Activated T-cell treated with anti-CD3 and anti-CD28 coated beads for 4 hours (primary cell): ENCODE data around the gene C19orf85.

Experiments used
- DNase-seq: peaks from one replicate; pipeline ENCODE4 v3.0.0-alpha.2; 2020

C19orf85 gene

DNA sequence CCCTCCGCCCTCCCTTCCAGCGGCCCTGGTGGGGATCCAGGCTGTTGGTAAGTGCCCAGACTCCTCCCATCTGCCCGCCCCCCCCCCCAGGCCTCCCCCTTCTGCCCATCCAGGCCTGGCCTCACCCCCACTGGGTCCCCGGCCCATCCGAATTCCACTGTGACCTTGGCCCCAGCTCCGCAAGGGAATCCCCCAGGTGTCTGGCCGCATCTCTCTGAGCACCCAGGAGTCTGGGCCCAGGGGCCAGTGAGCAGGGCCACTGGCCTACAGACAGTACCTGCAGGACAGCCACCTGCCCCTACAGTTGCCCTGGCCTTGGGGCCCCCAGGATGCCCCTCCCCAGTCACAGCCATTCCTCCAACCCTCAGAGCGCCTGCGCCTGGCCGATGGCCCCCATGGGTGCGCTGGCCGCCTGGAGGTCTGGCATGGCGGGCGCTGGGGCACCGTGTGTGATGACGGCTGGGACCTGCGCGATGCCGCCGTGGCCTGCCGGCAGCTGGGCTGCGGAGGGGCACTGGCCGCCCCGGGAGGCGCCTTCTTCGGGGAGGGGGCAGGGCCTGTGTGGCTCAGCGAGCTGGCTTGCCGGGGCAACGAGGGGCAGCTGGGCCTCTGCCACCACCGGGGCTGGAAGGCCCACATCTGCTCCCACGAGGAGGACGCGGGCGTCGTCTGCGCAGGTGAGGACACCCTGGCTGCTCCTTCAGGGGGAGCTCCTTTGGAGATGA lies 24.6 kb upstream of the C19orf85 start:
- no peak for DNase-seq

DNA sequence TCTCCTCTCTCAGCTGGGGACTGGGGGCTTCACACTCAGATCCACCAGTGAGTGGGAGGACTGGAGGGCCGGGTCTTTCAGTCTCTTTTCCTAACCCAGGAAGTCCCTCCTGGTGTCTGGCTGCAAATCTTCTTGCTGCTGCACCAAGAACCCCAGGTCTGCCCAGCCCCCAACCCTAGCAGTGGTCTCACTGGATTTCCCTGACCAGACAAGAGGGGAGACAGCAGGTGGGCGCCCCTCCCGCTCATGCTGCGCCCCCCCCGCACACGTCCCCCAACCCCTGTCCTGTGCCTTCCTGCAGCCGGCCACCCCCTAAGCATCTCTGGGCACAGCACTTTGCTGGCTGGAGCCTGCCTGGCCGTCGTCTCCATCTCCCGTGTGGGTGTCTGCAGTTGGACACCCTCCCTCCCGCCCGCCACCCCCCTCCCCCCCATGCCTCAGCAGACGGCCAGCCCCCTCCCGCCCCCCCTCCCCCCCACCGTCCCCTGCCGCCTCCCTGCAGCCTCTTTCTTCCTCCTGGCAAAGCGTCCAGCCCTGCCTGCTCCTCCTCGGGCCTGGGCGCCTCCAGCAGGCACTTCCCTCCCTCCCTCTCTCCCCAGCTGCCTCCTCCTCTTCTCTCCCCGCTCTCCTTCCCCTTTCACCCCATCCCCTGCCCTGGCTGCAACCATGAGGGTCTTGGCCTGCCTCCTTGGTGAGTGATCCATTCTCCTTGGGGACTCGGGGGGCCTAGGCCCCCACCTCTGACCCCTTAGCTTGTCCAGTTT lies 23.6 kb upstream of the C19orf85 start, which contains the start of gene SSC5D:
SSC5D (plus strand) TSS at position 513 of the 764 bp plus-strand sequence; CDS start at position 667, 154 bp downstream.
- no peak for DNase-seq

DNA sequence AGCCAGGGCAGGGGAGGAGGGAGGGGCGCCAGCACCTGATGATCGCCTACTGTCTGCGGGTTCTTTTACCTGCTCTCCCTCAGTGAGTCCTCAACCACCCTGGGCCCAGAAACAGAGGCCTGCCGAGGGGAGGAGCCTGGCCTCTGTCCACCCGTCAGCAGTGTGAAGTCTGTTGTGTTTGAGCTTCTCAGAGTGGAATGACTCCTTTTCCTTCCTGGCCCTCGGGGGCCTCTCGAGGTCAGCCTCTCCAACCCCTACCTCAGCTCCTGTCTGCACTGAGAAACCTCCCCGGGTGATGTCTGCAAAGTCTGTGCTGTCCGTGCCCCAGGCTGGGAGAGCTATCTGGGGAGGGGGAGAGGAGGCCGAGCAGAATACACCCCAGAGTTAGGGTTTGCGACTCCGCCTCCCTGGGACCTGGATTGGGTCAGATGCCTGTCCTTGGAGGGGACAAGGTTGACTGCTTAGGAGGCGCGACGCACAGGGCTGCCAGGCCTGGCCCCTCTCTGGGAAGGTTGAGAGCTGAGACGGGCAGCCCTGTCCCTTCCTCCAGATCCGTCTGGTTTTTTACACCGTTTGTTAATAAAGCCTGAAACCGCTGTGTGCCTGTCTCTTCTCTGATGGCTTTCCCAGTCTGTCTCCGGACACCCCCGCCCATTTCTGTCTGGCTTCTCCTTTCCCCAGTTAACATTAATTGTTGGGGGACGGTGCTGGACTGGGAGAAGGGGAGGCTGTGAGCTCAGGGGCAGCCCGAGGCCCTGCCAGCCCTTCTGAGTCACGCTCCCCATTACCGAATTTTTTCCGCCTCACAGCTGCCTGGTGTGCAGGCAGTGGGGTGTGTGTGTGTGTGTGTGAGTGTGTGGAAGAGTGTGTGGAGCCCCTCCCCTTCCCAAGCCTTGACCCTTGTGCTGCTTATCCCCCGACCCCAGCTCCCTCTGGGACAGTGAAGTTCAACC lies 22.7 kb upstream of the C19orf85 start:
- DNase-seq, result peak; percentile 61

DNA sequence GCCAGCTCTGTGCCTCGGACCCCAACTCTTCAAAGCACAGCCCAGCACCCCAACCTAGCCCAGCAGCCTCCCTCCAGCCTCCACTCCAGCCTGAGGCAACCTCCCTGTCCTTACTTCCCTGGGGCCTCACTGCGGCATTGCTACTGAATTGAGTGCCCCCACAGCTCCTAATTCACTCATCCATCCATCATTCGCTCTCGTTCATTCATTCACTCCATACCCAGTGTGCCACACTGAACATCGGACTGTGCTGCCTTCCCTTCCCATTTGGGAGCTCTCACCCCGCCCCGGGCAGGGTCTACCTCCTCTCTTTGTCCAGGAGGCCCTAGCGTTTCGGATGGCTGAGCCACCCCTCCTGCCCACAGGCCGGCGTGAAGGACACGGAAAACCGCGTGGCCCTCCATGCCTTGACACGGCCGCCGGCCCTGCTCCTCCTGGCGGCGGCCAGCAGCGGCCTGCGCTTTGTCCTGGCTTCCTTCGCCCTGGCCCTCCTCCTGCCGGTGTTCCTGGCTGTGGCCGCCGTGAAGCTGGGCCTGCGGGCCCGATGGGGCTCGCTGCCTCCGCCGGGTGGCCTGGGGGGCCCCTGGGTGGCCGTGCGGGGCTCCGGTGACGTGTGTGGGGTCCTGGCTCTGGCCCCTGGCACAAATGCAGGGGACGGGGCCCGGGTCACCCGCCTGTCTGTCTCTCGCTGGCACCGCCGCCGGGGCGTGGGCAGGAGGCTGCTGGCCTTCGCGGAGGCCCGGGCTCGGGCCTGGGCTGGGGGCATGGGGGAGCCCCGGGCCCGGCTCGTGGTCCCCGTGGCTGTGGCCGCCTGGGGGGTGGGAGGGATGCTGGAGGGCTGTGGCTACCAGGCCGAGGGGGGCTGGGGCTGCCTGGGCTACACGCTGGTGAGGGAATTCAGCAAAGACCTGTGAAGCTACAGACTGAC lies 21.8 kb upstream of the C19orf85 start:
- no peak for DNase-seq

DNA sequence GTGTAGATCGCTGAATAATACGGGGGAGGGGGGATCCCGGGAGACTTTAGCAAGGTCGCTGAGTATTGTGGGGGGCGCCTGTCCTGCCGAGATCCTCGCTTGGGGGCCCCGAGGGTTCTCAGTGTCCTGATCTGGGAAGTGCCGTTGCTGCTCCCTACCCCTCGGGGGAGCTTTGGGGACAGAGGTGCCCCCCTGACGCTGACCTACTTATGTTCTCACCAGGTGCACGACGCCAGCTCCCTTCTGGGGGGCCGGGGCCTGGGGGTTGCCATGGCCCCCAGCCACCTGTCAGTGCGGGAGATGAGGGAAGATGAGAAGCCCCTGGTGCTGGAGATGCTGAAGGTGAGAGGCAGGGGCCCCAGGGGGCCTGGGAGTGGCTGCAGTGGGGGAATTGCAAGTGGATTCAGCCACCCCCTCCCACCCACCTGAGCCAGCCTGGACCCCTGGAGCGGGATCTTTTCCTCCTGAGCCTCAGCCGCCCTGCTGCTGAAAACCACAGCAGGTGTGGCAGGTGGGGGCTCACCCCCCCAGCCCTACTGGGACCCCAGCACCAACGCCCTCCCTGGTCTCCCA lies 21.0 kb upstream of the C19orf85 start:
- DNase-seq, result no peak

DNA sequence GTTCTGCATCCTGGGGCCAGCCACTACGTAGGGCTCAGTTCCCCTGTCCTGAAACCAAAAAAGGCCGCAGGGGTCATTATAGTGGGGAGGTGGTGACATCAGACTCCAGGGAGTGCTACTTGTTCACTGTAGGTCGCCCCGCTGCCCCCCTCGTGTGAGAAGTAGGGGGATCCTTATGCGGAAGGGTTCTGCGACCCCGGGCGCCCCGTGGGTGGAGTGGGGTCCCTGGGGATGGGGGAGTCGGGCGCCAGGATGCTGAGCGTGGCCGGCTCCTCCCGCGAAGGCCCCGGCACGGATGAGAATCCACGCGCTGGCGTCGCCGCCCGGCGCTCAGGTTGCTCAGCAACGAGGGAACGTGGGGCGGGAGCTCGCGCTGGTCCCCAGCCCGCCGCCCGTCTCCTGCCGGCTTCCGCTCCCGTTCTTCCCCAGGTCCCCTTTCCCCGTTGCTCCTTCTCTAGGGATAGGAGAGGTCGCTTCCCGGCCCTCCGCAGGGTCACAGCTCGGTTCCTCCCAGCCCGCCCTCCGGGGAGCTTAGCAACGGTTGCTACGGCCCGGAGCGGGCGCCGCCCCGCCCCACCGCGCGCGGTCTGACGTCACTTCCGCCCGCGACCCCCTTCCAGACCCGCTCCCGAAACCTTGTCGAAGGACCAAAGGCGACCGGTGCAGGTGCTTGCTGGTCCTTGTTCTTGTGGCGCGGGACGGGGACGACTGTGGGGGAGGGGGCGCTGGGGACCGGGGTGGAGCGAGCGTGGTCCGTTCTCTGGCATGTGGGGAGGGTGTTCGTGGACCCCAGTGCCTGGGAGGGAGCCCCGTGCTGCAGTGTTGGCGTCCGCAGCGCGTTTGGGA lies 20.3 kb upstream of the C19orf85 start, which contains the start of gene NAT14:
NAT14 (plus strand) TSS at position 596 of the 846 bp plus-strand sequence. CDS start 521 bp downstream, outside the sequence.
- DNase-seq, result peak; percentile 42

DNA sequence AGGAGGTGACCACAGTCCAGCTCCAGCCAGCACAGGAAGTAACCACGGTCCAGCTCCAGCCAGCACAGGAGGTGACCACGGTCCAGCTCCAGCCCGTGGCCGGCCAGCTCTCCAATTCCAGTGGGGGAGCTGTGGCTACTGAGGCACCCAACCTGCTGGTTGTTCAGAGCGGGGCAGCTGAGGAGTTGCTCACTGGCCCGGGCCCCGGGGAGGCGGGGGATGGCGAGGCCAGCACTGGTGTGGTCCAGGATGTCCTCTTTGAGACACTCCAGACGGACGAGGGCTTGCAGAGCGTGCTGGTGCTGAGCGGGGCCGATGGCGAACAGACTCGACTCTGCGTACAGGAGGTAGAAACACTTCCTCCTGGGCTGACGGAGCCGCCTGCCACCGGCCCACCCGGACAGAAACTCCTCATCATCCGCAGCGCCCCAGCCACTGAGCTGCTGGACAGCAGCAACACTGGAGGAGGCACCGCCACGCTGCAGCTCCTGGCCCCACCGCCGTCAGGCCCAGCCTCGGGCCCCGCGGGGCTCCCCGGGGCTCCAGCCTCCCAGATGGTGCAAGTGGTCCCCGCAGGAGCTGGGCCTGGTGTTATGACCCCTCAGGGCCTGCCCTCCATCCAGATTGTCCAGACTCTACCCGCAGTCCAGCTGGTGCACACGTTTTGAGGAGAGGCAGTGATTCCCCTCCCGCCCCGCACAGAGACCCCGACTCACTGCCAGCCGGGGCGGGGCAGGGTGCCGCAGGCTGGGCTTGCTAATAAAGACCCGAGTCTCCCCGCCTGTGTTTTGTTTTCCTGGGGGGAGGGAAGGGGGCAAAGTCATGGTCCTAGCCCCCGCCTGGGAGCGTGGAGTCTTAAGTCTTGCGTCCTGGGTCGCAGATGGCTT lies 19.4 kb upstream of the C19orf85 start:
- no peak for DNase-seq

DNA sequence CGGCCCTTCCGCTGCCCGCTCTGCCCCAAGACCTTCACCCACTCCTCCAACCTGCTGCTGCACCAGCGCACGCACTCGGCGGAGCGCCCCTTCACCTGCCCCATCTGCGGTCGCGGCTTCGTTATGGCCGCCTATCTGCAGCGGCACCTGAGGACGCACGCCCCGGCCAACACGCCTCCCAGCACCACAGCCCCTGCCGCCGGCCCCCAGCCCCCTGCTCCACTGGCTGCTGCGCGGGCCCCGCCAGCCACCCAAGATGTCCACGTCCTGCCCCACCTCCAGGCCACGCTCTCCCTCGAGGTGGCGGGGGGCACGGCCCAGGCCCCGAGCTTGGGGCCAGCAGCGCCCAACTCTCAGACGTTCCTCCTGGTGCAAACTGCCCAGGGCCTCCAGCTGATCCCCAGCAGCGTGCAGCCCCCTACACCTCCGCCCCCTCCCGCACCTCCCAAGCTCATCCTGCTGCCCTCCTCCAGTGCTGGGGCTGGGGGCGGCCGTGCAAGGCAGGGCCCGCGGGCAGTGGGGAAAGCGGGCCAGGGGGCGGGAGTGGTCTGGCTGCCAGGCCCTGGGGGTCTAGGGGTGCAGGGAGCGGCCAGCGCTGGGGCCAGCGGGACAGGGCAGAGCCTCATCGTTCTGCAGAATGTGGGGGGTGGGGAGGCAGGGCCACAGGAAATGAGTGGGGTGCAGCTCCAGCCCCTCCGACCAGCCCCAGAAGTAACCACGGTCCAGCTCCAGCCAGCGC lies 18.6 kb upstream of the C19orf85 start:
- DNase-seq, result no peak

DNA sequence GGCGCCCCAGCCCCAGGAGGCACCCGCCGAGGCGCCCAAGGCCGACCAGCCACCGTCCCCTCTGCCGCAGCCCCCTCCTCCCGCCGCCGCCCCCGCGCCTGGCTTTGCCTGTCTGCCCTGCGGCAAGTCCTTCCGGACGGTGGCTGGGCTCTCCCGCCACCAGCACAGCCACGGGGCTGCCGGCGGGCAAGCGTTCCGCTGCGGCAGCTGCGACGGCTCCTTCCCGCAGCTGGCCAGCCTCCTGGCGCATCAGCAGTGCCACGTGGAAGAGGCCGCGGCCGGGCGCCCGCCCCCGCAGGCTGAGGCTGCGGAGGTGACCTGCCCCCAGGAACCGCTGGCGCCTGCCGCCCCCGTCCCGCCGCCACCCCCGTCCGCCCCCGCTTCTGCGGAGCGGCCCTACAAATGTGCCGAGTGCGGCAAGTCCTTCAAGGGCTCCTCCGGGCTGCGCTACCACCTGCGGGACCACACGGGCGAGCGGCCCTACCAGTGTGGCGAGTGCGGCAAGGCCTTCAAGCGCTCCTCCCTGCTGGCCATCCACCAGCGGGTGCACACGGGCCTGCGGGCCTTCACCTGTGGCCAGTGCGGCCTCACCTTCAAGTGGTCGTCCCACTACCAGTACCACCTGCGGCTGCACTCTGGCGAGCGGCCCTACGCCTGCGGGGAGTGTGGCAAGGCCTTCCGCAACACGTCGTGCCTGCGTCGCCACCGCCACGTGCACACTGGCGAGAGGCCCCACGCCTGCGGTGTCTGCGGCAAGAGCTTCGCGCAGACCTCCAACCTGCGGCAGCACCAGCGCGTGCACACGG lies 17.8 kb upstream of the C19orf85 start:
- DNase-seq, result no peak

DNA sequence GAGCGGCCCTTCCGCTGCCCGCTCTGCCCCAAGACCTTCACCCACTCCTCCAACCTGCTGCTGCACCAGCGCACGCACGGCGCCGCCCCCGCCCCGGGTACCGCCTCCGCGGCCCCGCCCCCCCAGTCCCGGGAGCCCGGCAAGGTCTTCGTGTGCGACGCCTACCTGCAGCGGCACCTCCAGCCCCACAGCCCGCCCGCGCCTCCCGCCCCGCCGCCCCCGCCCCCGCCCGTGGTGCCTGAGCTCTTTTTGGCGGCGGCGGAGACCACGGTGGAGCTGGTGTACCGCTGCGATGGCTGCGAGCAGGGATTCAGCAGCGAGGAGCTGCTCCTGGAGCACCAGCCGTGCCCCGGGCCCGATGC lies 17.2 kb upstream of the C19orf85 start:
- no peak for DNase-seq

DNA sequence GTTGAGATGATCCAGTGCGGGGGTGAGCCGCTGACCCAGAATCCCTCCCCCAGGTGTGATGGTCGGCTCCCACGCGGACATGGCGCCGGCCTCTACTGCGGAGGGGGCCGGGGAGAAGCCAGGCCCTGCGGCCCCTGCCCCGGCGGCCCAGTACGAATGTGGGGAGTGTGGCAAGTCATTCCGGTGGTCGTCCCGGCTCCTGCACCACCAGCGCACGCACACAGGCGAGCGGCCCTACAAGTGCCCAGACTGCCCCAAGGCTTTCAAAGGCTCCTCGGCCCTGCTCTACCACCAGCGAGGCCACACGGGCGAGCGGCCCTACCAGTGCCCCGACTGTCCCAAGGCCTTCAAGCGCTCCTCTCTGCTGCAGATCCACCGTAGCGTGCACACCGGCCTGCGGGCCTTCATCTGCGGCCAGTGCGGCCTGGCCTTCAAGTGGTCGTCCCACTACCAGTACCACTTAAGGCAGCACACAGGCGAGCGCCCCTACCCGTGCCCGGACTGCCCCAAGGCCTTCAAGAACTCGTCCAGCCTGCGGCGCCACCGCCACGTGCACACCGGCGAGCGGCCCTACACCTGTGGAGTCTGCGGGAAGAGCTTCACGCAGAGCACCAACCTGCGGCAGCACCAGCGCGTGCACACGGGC lies 16.7 kb upstream of the C19orf85 start:
- DNase-seq, result no peak

DNA sequence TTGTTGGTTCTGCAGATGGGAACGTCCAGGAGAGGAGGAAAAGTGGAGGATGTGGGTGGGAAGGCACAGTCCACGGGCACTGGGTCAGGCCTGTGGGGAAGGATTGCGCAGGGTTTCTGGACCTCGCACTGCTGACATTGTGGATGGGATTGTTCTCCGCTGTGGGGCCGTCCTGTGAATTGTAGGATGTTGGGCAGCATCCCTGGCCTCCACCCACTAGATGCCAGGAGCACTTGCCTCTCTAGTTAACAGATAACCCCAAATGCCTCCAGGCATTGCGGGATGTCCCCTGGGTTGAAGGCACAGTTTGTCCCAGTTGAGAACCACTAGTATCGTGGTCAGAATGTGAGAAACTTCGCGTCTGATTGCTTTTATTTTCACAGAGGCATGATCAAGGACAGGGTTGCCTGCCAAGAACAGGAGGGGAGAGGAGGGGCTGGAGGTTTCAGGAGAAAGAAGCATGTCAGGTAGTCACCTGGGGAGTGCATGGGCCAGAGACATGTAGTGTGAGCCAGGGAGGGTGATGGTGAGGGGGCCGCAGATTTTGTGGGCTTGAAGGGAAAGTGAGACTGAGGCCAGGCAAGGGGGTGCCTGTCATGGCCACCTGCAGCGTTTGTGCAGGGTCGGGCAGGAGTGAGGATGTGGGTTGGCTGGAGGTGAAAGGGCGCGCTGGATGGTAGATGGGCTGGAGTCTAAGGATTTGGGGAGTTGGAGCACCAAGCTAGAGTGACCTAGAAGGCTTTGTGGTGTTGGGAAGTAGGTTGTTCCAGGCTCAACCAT lies 15.1 kb upstream of the C19orf85 start:
- DNase-seq, result no peak

DNA sequence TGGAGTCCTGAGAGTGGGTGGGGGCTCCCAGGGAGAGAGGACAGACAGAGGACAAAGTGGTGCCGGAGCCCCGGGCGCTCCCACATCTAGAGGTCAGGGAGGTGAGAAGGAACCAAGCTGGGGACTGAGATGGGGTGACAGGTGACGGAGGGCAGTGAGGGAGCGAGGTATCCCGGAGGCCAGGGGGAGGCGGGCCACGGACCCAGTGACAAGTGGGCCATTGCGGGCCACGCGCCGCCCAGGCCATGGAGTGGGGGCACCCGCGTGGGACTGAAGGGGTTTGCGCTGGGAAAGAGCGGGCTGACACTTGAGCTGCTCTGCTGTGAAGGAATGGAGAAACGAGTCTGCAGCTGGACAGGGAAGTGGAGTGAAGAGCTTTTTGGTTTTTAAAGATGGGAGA lies 14.5 kb upstream of the C19orf85 start:
- DNase-seq, result no peak

DNA sequence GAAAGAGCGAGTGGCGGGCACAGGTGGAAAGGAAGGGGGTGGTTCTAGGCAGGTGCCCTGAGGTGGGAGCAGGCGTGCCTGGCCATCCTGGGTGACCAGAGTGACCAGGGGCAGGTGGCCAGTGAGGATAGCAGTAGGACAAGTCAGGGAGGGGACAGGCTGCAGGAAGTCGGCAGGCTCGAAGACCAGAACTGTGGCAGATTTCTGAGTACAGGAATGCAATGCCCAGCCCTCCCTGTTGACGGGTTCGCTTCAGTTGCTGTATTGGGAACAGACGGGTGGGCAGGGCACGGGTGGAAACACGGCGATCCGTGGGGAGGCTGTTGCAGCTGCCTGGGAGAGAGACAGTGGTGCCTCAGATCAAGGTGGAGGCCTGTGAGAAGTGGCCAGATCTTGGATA lies 13.8 kb upstream of the C19orf85 start:
- no peak for DNase-seq

DNA sequence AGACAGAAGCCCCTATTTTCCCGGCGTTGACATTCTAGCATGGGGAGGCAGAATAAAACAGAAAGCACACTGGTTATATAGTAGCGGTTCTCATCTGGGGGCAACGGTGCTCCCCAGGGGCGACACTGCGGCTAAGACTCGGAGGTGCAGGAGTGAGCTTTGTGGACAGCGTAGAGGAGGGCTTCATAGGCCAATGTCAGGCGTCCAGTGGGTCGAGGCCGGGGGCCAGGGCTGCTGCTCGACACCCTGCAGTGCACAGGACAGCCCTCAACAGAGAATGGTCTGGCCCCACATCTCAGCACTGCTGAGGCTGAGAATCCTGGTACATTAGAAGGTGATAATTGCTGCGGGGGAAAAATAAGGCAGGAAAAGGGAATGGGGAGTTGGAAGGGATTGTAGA lies 13.4 kb upstream of the C19orf85 start:
- DNase-seq, result no peak

DNA sequence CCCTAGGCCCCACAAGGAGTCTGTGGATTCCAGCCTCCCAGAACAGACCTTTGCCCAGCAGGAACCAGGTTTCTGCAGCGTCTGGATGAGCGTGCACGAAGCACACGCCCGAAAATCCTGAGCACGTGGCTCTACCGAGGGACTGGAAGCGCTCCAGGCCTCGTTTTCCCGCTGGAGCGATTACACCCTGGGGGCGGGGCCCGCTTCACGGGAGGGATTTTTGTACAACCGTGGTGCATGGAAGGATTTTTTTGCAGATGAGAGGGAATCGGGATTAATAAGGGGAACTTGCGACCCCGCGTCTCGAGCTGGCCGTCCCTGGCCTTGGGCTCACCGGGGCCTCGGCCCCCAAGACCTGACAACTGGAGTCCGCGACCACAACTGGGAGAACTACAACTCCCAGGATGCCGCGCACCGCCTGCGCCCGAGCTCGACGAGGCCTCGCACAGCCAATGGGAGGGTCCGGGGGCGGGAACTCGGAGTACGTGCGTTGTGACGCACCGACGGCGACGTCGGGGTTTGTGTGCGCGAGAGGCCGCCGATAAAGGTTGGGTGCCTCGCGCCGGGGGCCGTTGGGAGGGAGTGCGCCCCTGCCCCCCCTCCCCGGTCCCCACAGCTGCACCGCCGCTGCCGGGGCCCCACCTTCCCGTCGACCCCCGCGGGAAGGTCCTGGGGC lies 11.7 kb upstream of the C19orf85 start, which contains the start of gene ZNF628:
ZNF628 (plus strand) TSS at position 518 of the 676 bp plus-strand sequence. CDS start 3,294 bp downstream, outside the sequence.
- peak; percentile 97 for DNase-seq
